GM19023 (cell line): ENCODE data around the gene DOCK9.
A peak's percentile ranks its signal among the peaks of the same experiment; 100 is the strongest.

ENCODE experiments used
- ATAC-seq: cut with Tn5 transposase; IDR thresholded peaks from one replicate; pipeline ENCODE4 v1.9.1; 2021; ENCODE audit warnings: mild to moderate bottlenecking, moderate library complexity; ENCODE audit not compliant: unreplicated experiment

DOCK9 gene

DNA sequence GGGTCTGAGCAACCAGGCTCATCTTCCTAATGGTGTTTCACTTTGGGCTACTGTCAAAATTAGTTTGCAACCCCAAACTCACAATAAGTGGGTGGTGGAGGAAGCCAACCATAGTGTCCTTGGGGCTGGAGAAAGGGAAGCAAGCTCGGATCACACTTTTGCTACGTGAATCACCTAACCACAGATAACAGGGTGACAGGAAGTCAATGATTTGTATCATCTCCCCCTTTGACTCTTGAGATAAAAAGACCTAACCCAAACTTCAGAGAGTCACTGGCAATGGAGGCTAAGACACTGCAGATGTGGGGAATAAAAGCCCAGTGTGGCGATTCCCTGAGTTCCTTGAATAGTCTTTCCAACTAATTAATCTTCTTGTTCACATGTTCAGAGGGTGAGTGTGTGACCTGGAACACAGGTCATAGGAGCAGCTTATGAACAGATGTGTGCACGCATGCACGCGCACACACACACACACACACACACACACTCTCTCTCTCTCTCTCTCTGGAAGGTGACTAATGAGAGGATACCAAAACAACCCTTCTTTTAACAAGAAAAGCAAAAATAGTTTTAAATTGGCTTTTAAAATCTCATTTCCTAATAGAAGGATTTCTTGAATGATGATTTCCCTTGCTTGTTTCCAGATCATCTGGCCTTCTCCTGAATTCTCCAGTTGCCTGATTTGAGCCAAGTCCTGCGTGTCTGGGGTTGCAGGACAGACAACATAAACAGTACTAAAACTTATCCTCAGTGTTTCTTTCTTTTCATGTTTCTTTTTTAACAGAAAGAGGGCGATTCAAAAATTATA is 21.2 kb upstream of the DOCK9 start:
- ATAC-seq, result no peak

DNA sequence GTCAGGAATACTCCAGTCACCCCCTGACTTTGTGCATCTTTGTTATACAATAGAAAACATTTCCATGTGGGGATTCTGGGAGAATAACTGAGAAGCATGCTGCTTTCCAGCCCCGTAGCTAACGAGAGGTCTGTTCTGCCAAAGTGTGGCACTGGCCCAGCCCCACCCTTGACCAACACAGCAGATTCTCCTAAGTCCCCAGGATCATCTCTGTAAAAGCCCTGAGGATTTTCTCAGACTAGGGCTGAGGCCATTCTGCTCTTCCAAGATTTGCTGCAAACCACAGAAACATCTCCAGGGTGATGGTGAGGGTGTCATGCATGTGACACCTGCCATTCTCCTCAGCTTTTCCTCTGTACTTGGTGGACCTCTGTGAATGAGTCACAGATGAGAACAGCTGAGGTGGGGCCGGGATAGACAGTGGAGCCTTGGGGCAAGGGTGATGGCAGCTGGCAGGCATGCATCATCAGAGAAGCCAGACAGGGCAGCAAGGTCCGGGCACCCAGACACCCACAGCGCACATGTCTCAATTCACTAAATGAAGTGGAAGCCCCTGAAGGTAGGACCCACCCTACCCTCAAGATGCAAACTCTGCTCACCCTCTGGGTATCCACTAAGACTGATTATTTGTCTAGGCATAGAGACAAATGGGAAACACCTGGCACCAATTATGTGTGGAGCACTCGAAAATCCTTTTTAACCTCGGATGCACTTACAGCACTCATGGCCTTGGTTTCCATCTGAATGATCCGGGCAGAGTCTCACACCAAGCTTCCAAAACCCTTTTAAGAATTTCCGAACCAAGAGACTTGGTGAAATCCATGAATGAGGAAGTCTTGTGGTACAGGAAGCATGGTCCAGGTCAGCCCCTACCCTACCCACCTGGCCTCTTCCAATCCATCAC is 20.1 kb upstream of the DOCK9 start:
- ATAC-seq, result no peak

GRCh38 chr13:98997011-98997730 is 19.3 kb upstream of the DOCK9 start:
- no peak for ATAC-seq

GRCh38 chr13:98996046-98996445 is 18.2 kb upstream of the DOCK9 start:
- ATAC-seq, result no peak

DNA sequence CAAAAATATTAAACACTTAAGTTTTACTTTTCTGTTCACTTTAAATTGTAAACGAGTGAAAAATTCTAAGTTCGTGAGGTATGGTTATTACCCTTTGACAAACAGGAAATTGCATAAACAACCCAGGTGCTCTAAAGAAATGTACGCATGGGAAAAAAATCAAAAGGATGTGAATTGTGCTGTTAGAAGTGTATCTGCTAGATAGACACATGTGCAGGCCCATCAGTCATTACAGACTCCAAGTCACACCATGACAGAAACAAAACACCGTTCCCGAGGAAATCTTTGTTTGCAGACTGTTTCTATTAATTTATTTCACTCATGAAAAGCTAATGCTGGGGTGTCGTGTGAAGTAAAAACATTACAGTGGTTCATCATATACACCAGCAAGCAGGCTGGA is 17.0 kb upstream of the DOCK9 start:
- ATAC-seq, result no peak

DNA sequence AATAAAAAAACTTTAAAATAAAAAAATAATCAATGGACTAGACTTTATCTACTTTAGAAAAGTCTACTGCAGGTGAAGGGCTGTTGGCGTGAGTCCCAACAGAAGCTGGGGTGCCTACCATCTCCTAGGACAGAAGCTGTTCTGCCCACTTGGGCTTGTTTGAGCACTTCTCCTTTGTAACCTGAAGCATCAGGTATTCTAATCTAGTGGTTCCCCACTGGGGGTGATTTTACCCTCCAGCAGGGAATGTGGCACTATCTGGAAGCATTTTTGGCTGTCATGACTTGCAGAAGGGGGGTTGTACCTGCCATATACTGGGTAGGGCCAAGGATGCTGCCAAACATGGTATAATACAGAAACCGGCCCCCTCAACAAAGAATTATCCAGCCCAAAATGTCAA is 16.2 kb upstream of the DOCK9 start:
- ATAC-seq, result no peak

- no peak for ATAC-seq
These were observed 14.5 kb upstream of the DOCK9 start for GRCh38 chr13:98992355-98992754.

- no peak for ATAC-seq
These were observed 12.8 kb upstream of the DOCK9 start for GRCh38 chr13:98990701-98991100.

GRCh38 chr13:98989469-98990235 is 11.8 kb upstream of the DOCK9 start:
- no peak for ATAC-seq

DNA sequence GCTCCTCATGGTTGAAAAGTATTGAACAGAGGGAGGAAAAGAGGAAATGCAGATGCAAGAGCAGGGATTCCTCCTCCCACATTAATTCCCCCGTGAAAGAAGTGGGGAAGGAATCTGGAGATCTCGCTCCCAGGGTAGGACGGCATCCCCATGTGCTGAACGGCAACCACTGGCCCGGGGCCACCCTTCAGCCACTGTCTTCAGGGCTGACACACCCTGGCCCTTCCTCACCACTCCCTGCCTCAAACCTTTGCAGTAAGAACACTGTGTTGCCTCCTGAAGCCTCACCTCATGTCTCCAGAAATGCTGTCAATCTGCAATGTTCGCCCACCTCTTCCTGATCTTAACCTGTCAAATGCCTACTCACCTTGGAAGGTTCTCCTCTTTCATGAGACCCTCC is 10.9 kb upstream of the DOCK9 start:
- no peak for ATAC-seq

DNA sequence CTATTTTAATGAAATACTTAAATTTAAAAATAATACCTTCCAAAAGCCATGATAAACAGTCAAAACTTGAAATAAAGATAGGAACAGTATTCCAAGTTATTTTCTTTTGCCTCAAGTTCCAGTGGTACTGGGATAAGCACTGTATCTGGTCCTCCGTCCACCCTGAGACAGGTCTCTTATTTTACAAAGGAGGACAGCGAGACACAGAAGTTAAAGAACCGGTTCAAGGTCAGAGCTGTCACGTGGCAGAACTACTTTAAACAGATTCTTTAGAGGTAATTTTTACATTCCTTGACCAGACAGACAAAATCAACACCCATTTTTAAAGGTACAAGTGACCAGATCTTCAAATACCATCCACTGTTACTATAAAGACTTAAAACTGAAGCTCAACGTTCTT is 10.4 kb upstream of the DOCK9 start:
- no peak for ATAC-seq

- ATAC-seq, result no peak
These were observed 9.4 kb upstream of the DOCK9 start for GRCh38 chr13:98987275-98987674.

GRCh38 chr13:98986226-98986846 is 8.5 kb upstream of the DOCK9 start:
- ATAC-seq, result peak; percentile 67

DNA sequence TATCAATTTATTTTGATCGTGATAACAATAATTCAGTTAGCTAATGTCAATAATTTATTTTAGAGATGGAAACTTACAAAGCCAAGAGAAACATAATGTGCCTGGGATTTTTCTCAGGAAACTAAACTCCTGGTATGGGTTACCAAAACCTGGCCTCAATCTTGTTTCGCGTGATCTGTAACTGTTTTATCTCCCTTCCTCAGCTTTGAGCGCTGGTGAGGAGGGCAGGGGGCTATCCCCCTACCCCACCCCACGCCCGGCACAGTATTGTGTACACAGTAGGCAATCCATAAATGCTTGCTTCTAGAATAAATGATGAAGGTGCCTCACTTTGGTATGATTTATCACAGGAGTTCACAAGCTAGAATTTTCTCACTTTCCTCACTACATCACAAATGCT is 7.7 kb upstream of the DOCK9 start:
- ATAC-seq, result no peak

DNA sequence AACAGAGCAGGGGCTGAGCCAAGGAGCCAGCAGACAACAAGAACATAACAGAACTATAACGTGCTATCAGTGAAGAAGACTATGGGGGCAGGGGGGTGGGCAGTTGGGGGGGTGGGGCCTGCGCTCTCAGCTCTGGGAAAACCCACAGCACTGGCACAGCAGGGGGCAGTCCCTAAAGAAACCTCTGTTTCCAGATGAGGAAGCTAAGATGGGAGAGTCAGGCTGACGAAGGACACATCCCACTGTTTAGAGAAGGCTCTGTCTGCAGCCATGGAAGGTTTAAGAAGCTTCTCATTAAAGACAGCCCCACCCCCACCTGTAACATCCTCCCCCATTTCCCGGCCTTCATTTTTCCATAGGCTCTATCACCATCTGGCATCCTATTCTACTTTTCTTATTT is 7.1 kb upstream of the DOCK9 start:
- no peak for ATAC-seq

GRCh38 chr13:98984118-98984517 is 6.3 kb upstream of the DOCK9 start:
- ATAC-seq, result no peak

GRCh38 chr13:98983182-98983581 is 5.3 kb upstream of the DOCK9 start:
- ATAC-seq, result no peak

DNA sequence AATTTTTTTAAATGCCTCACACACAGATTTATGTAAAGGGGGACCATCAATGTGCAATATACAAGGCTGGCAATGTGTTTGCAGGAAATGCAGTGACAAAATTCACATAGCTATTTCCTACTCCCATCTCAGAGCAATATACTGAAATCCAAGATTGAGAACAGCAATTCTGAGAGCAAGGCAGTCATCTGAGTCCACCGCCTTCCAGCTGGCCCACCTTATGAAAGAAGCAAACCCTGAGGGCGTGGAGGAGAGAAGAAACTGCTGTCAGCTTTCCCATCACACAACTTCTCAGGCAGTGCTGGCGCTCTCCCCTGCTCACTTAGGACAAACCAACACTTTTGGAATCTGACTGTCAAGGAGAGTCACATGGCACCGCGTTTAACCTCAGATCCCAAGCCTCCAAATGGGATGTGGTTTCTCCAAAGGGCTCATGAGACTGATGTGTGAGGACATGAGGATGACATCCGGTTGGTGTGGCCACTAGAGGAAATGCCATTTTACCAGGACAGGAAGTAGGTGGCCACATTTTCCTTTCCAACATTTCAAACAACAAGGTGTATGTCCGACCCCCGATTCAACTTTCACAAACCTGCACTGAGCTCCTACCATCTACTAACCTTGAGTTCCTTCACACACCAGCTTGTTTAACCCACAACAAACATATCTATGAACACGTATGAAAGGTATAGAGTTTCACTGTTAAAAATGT is 3.7 kb upstream of the DOCK9 start:
- ATAC-seq, result no peak

DNA sequence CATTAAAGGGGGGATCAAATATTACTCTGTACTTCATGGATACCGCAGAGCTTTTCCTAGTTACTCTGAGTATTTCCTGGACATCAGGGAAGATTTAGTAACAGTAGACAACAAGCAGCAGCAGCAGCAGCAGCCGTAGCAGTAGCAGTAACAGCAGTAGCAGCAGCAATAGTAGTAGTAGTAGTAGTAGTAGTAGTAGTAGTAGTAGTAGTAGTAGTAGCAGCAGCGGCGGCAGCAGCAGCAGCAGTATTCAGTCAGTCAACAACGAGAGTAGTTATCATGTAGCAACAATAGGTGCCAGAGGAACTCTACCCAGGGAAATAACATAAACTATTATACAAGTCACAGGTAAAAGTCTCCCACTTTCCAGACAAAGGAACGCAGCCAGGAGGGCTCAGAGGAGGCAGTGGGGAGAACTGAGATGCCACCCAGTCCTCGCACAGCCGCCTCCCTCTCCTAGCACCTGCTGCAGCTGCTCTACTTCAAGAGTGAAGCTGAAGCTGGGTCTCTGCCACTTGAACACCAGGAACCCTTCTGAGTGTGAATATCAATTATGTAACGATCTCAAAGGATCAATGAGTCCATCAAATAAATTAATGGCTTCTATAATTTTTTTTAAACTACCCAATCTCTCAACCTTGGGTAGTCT is 1.3 kb upstream of the DOCK9 start:
- no peak for ATAC-seq
